GM21529 (cell line): ENCODE results near the gene OR2G6.
"Not testable (repeated sequence)": the region's sequence is repeated elsewhere in the genome, so short reads cannot be mapped to it uniquely, and the experiment has no call there.

ENCODE experiments used
- ATAC-seq: cut with Tn5 transposase; IDR thresholded peaks from one replicate; pipeline ENCODE4 v1.9.1; 2021; ENCODE audit not compliant: unreplicated experiment

Gene OR2G6

GRCh38 chr1:248507773-248508172 is at the start of gene OR2G6:
TSS of gene OR2G6 (plus strand) at chr1:248508073. CDS start at chr1:248521647, 13,574 bp downstream.
- not testable (repeated sequence) for ATAC-seq

GRCh38 chr1:248459117-248459516 is 48.8 kb upstream of the OR2G6 start:
- ATAC-seq, result not testable (repeated sequence)

- ATAC-seq, result no peak
Observed at GRCh38 chr1:248471154-248471553, 36.7 kb upstream of the OR2G6 start.

GRCh38 chr1:248472111-248472510 is 35.8 kb upstream of the OR2G6 start:
- ATAC-seq, result not testable (repeated sequence)

GRCh38 chr1:248473051-248473450 is 34.8 kb upstream of the OR2G6 start, which contains the start of gene OR2T3:
TSS of gene OR2T3 (plus strand) at chr1:248473351. CDS start at chr1:248473351, 0 bp downstream.
- ATAC-seq, result not testable (repeated sequence)

- ATAC-seq, result peak; percentile 71
Observed at GRCh38 chr1:248475660-248476059, 32.2 kb upstream of the OR2G6 start.

GRCh38 chr1:248481686-248482579 is 25.9 kb upstream of the OR2G6 start:
- peak; percentile 61 for ATAC-seq

- not testable (repeated sequence) for ATAC-seq
Observed at GRCh38 chr1:248488289-248488688, 19.6 kb upstream of the OR2G6 start, which contains the start of gene OR2T5. TSS of gene OR2T5 (plus strand) at chr1:248488589. CDS start at chr1:248488589, 0 bp downstream.

GRCh38 chr1:248496661-248497060 is 11.2 kb upstream of the OR2G6 start:
- ATAC-seq, result not testable (repeated sequence)

- not testable (repeated sequence) for ATAC-seq
Observed at GRCh38 chr1:248500305-248501035, 7.4 kb upstream of the OR2G6 start.

- ATAC-seq, result not testable (repeated sequence)
Observed at GRCh38 chr1:248510217-248510616, 2.3 kb downstream of the OR2G6 start.

- no peak for ATAC-seq
Observed at GRCh38 chr1:248521856-248522255, 14.0 kb downstream of the OR2G6 start.

- not testable (repeated sequence) for ATAC-seq
Observed at GRCh38 chr1:248537449-248537848, 29.6 kb downstream of the OR2G6 start.

- not testable (repeated sequence) for ATAC-seq
Observed at GRCh38 chr1:248547383-248547782, 39.5 kb downstream of the OR2G6 start.

- not testable (repeated sequence) for ATAC-seq
Observed at GRCh38 chr1:248551027-248551426, 43.2 kb downstream of the OR2G6 start.

- ATAC-seq, result not testable (repeated sequence)
Observed at GRCh38 chr1:248562672-248563071, 54.8 kb downstream of the OR2G6 start, which contains the start of gene OR2T29. TSS of gene OR2T29 (minus strand) at chr1:248562772. CDS start at chr1:248559491, 3,281 bp downstream.

GRCh38 chr1:248565530-248566373 is 57.9 kb downstream of the OR2G6 start:
- ATAC-seq, result peak; percentile 53

- ATAC-seq, result not testable (repeated sequence)
Observed at GRCh38 chr1:248569049-248569448, 61.2 kb downstream of the OR2G6 start.

- ATAC-seq, result not testable (repeated sequence)
Observed at GRCh38 chr1:248570811-248571210, 62.9 kb downstream of the OR2G6 start.

- ATAC-seq, result peak; percentile 87
Observed at GRCh38 chr1:248572049-248572448, 64.2 kb downstream of the OR2G6 start.
